ENCODE measurements around the gene C14orf132.

Gene C14orf132

GRCh38 chr14:96108911-96109310 is 69.7 kb downstream of the C14orf132 start:
- Histone ChIP-seq H3K4me1 (ENCODE audit: insufficient read depth, low read length, poor library complexity, severe bottlenecking) (no peaks in the 10 kb centered on the region), H3K36me3 (ENCODE audit: insufficient read depth, low read length) (no peaks in the 10 kb centered on the region)

GRCh38 chr14:96109596-96110355 is 70.6 kb downstream of the C14orf132 start:
- no peak overlapping the region for H3K4me2 ChIP-seq (ENCODE audit: low read depth, low read length, poor library complexity, severe bottlenecking)
- H3K9me2 ChIP-seq (replicated peaks; ENCODE audit: low read depth, low read length): no peaks in the 10 kb centered on the region
- H3F3A ChIP-seq (ENCODE audit: low read depth): no peaks in the 10 kb centered on the region
- no peak overlapping the region for H3K9ac ChIP-seq (ENCODE audit: low read depth, low read length, poor library complexity, severe bottlenecking)
- no peak overlapping the region for H3K4me3 ChIP-seq (ENCODE audit: low read length, poor library complexity, severe bottlenecking)
- H3K79me2 ChIP-seq (ENCODE audit: insufficient read depth, low read length): no peaks in the 10 kb centered on the region
- TF ChIP-seq EZH2phosphoT487 (IDR thresholded peaks at IDR 0.05; ENCODE audit: borderline replicate concordance): no peak
- no peak for TF ChIP-seq CTCF (conservative IDR thresholded peaks at IDR 0.05; ENCODE audit: low read length)
- H4K20me1 ChIP-seq (ENCODE audit: insufficient read depth, low read length, poor library complexity, severe bottlenecking): no peaks in the 10 kb centered on the region
- H3K9me3 ChIP-seq (ENCODE audit: insufficient read depth, low read depth, low read length): peaks cover 4% of the 10 kb centered on the region; the same call in 1 of the 2 replicates
- no peaks in the 10 kb centered on the region for H3K36me3 ChIP-seq (ENCODE audit: insufficient read depth, low read length)
- no peaks in the 10 kb centered on the region for H3K27me3 ChIP-seq (ENCODE audit: insufficient read depth, low read length, poor library complexity, severe bottlenecking)
- no peaks in the 10 kb centered on the region for H3K4me1 ChIP-seq (ENCODE audit: insufficient read depth, low read length, poor library complexity, severe bottlenecking)
- H2AFZ ChIP-seq (ENCODE audit: low read length): no peak overlapping the region

More at GRCh38 chr14:96108911-96109310, 69.7 kb downstream of the C14orf132 start:
- H3K9me2 ChIP-seq (replicated peaks; ENCODE audit: low read depth, low read length): no peaks in the 10 kb centered on the region
- H3K79me2 ChIP-seq (ENCODE audit: insufficient read depth, low read length): no peaks in the 10 kb centered on the region
- peaks cover 4% of the 10 kb centered on the region; the same call in 1 of the 2 replicates for H3K9me3 ChIP-seq (ENCODE audit: insufficient read depth, low read depth, low read length)
- H3K9ac ChIP-seq (ENCODE audit: low read depth, low read length, poor library complexity, severe bottlenecking): no peak overlapping the region
- H3K4me3 ChIP-seq (ENCODE audit: low read length, poor library complexity, severe bottlenecking): no peak overlapping the region
- H2AFZ ChIP-seq (ENCODE audit: low read length): no peak overlapping the region
- no peaks in the 10 kb centered on the region for H3F3A ChIP-seq (ENCODE audit: low read depth)
- H3K4me2 ChIP-seq (ENCODE audit: low read depth, low read length, poor library complexity, severe bottlenecking): no peak overlapping the region
- TF ChIP-seq EZH2phosphoT487 (IDR thresholded peaks at IDR 0.05; ENCODE audit: borderline replicate concordance) (no peak), CTCF (conservative IDR thresholded peaks at IDR 0.05; ENCODE audit: low read length) (no peak)
- H3K27me3 ChIP-seq (ENCODE audit: insufficient read depth, low read length, poor library complexity, severe bottlenecking): no peaks in the 10 kb centered on the region
- H4K20me1 ChIP-seq (ENCODE audit: insufficient read depth, low read length, poor library complexity, severe bottlenecking): no peaks in the 10 kb centered on the region

- peaks cover 4% of the 10 kb centered on the region; the same call in 1 of the 2 replicates for H3K9me3 ChIP-seq (ENCODE audit: insufficient read depth, low read depth, low read length)
- TF ChIP-seq CTCF (conservative IDR thresholded peaks at IDR 0.05; ENCODE audit: low read length) (no peak), EZH2phosphoT487 (IDR thresholded peaks at IDR 0.05; ENCODE audit: borderline replicate concordance) (no peak)
- H3F3A ChIP-seq (ENCODE audit: low read depth): no peaks in the 10 kb centered on the region
- no peaks in the 10 kb centered on the region for H3K9me2 ChIP-seq (replicated peaks; ENCODE audit: low read depth, low read length)
- no peaks in the 10 kb centered on the region for H3K36me3 ChIP-seq (ENCODE audit: insufficient read depth, low read length)
- H4K20me1 ChIP-seq (ENCODE audit: insufficient read depth, low read length, poor library complexity, severe bottlenecking): no peaks in the 10 kb centered on the region
- no peaks in the 10 kb centered on the region for H3K79me2 ChIP-seq (ENCODE audit: insufficient read depth, low read length)
- no peak overlapping the region for H3K9ac ChIP-seq (ENCODE audit: low read depth, low read length, poor library complexity, severe bottlenecking)
- no peaks in the 10 kb centered on the region for H3K4me1 ChIP-seq (ENCODE audit: insufficient read depth, low read length, poor library complexity, severe bottlenecking)
- H2AFZ ChIP-seq (ENCODE audit: low read length): no peak overlapping the region
- no peak overlapping the region for H3K4me3 ChIP-seq (ENCODE audit: low read length, poor library complexity, severe bottlenecking)
- no peaks in the 10 kb centered on the region for H3K27me3 ChIP-seq (ENCODE audit: insufficient read depth, low read length, poor library complexity, severe bottlenecking)
- H3K4me2 ChIP-seq (ENCODE audit: low read depth, low read length, poor library complexity, severe bottlenecking): no peak overlapping the region
Measured at GRCh38 chr14:96112032-96112431, 72.9 kb downstream of the C14orf132 start.
